CD4-positive, CD25-positive, alpha-beta regulatory T cell (primary cell): ENCODE data around the gene PEPD. TPM values are rescaled to one million over a fixed set of nuclear protein-coding genes. Genes with fewer than 3 reads are reported as not detected.

Experiments
- ATAC-seq, 2 donors: fragments of 150-1000 bp; cut with Tn5 transposase; one replicate each; pipeline ENCODE4 v1.10.0; 2021; ENCODE audit warnings: low read depth in 2 of 2, moderate number of reproducible peaks in 2 of 2, moderate library complexity in 1 of 2
- DNase-seq, 3 donors: peaks; one replicate each; pipeline versions ENCODE4 v3.0.0 to v3.0.0-alpha.2; 2012 to 2022; ENCODE audit warnings: mixed read lengths in 1 of 3
- H3K27ac ChIP-seq: one replicate; pipeline ENCODE4 v1.7.0; 2013; ENCODE audit warnings: mild to moderate bottlenecking, low read length; ENCODE audit not compliant: insufficient read depth, poor library complexity, severe bottlenecking
- H3K27me3 ChIP-seq: one replicate; pipeline ENCODE4 v1.7.0; 2013; ENCODE audit warnings: low read length; ENCODE audit not compliant: control insufficient read depth, insufficient read depth
- H3K36me3 ChIP-seq: one replicate; pipeline ENCODE4 v1.7.0; 2013; ENCODE audit warnings: mild to moderate bottlenecking, low read length, moderate library complexity; ENCODE audit not compliant: control insufficient read depth, insufficient read depth
- H3K4me1 ChIP-seq: 2 replicates; pipeline ENCODE4 v1.7.0; 2013; ENCODE audit warnings: mild to moderate bottlenecking, low read length; ENCODE audit not compliant: insufficient read depth, control insufficient read depth, poor library complexity, severe bottlenecking
- H3K4me3 ChIP-seq: one replicate; pipeline ENCODE4 v1.7.0; 2013; ENCODE audit warnings: low read depth, mild to moderate bottlenecking, low read length, moderate library complexity
- H3K9me3 ChIP-seq, 2 experiments: 1 replicate in 1 of 2; 2 replicates in 1 of 2; pipeline ENCODE4 v1.7.0; 2013; ENCODE audit warnings: low read length in 2 of 2, mild to moderate bottlenecking in 1 of 2, moderate library complexity in 1 of 2; ENCODE audit not compliant: control insufficient read depth in 2 of 2
- H3K27ac Mint-ChIP-seq, 3 donors: one replicate each; pipeline ENCODE4 v1.8.0; 2020 to 2022; ENCODE audit warnings: mild to moderate bottlenecking in 3 of 3, mixed read lengths in 3 of 3, moderate library complexity in 2 of 3
- H3K27me3 Mint-ChIP-seq: one replicate; pipeline ENCODE4 v1.8.0; 2022; ENCODE audit warnings: mild to moderate bottlenecking, mixed read lengths
- H3K36me3 Mint-ChIP-seq: one replicate; pipeline ENCODE4 v1.8.0; 2020; ENCODE audit warnings: mixed read lengths
- H3K4me1 Mint-ChIP-seq, 4 donors: one replicate each; pipeline ENCODE4 v1.8.0; 2020 to 2022; ENCODE audit warnings: mixed read lengths in 4 of 4, mild to moderate bottlenecking in 1 of 4
- H3K4me3 Mint-ChIP-seq, 4 donors: one replicate each; pipeline ENCODE4 v1.8.0; 2020 to 2022; ENCODE audit warnings: mild to moderate bottlenecking in 4 of 4, mixed read lengths in 4 of 4, moderate library complexity in 3 of 4
- H3K9me3 Mint-ChIP-seq, 7 donors: one replicate each; pipeline ENCODE4 v1.8.0; 2020 to 2022; ENCODE audit warnings: mixed read lengths in 7 of 7, mild to moderate bottlenecking in 3 of 7, moderate library complexity in 2 of 7
- polyA plus RNA-seq, 4 donors: library from polyadenylated mRNA; unstranded; fragments of 300-500 nt; fragmentation: Illumina TruSeq; gene quantifications; one replicate each; pipeline ENCODE4 v1.2.3, GENCODE V29; 2021
- total RNA-seq: library from RNA; stranded (reverse); gene quantifications from one replicate; pipeline ENCODE4 v1.2.3, GENCODE V29; 2022

Gene PEPD
- total and polyA plus RNA-seq, 5 donors from 2014 or later, result 36.8 to 141 (median 109) TPM

- H3K27me3 Mint-ChIP-seq, result peaks cover 6% of the 10 kb centered on the region
- no peak for ATAC-seq
- no peaks in the 10 kb centered on the region for H3K36me3 Mint-ChIP-seq
- Histone ChIP-seq H3K27ac (no peak overlapping the region), H3K4me3 (no peak overlapping the region), H3K9me3 (no peaks in the 10 kb centered on the region), H3K36me3 (no peaks in the 10 kb centered on the region), H3K27me3 (no peaks in the 10 kb centered on the region), H3K4me1 (peaks cover 14% of the 10 kb centered on the region)
- DNase-seq, result no peak
- H3K9me3 Mint-ChIP-seq, result no peaks in the 10 kb centered on the region
- no peak overlapping the region for H3K4me3 Mint-ChIP-seq
- H3K4me1 Mint-ChIP-seq, result peaks cover 5 to 19% (median 14%) of the 10 kb centered on the region in 4 donors
- H3K27ac Mint-ChIP-seq, result no peak overlapping the region
Observed at GRCh38 chr19:33524024-33524664, 2.6 kb upstream of the PEPD start.

- DNase-seq, result no peak
- no peak overlapping the region for H3K27ac Mint-ChIP-seq
- peak overlapping the region in 2 of 4 donors; percentile 86 to 94 for H3K4me3 Mint-ChIP-seq
Observed at GRCh38 chr19:33523167-33523566, 1.6 kb upstream of the PEPD start.

DNA sequence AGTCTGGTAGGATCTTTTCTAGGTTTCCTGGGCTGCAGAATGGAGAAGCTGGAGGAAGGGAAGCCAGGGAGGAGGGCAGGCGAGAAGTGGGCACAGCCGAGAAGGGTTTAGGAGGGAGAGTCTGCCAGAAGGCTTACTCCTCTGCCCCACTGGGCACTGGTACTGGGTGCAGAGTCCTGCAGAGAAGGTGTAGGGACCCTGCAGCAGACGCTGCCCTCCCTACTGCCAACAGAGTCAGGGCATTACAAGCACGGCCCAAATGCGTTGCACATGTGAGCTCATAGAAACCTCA, 726 bp upstream of the PEPD start:
- no peaks in the 10 kb centered on the region for H3K36me3 ChIP-seq

More at GRCh38 chr19:33523167-33523566, 1.6 kb upstream of the PEPD start:
- Mint-ChIP-seq H3K4me1 (peaks cover 5 to 26% (median 14%) of the 10 kb centered on the region in 4 donors), H3K9me3 (no peaks in the 10 kb centered on the region), H3K27me3 (peaks cover 6% of the 10 kb centered on the region), H3K36me3 (no peaks in the 10 kb centered on the region)
- H3K9me3 ChIP-seq, result no peaks in the 10 kb centered on the region
- no peaks in the 10 kb centered on the region for H3K27me3 ChIP-seq
- no peak overlapping the region for H3K4me3 ChIP-seq
- no peaks in the 10 kb centered on the region for H3K36me3 ChIP-seq
- H3K27ac ChIP-seq, result no peak overlapping the region
- no peak for ATAC-seq
- peaks cover 14% of the 10 kb centered on the region for H3K4me1 ChIP-seq

GRCh38 chr19:33520844-33521479, 629 bp downstream of the PEPD start:
- no peak for DNase-seq
- no peaks in the 10 kb centered on the region for H3K27me3 ChIP-seq
- H3K9me3 ChIP-seq, result no peaks in the 10 kb centered on the region
- ATAC-seq, result no peak
- H3K4me3 ChIP-seq, result peak overlapping the region; percentile 79
- no peaks in the 10 kb centered on the region for H3K36me3 Mint-ChIP-seq
- H3K4me1 ChIP-seq, result peaks cover 14% of the 10 kb centered on the region
- H3K4me3 Mint-ChIP-seq, result peak overlapping the region; percentile 72 to 86 (median 82)
- no peaks in the 10 kb centered on the region for H3K9me3 Mint-ChIP-seq
- no peaks in the 10 kb centered on the region for H3K36me3 ChIP-seq
- H3K27ac Mint-ChIP-seq, result peak overlapping the region in 2 of 3 donors; percentile 50 to 77
- peaks cover 6% of the 10 kb centered on the region for H3K27me3 Mint-ChIP-seq
- H3K4me1 Mint-ChIP-seq, result peaks cover 5 to 35% (median 19%) of the 10 kb centered on the region in 4 donors
- H3K27ac ChIP-seq, result peak overlapping the region; percentile 41

More for the DNA sequence above, 726 bp upstream of the PEPD start:
- Mint-ChIP-seq H3K4me3 (peak overlapping the region; percentile 83 to 94 (median 89)), H3K27me3 (peaks cover 6% of the 10 kb centered on the region), H3K9me3 (no peaks in the 10 kb centered on the region), H3K4me1 (peaks cover 5 to 26% (median 14%) of the 10 kb centered on the region in 4 donors), H3K27ac (peak overlapping the region; percentile 68 to 95 (median 77)), H3K36me3 (no peaks in the 10 kb centered on the region)
- peaks cover 14% of the 10 kb centered on the region for H3K4me1 ChIP-seq
- H3K4me3 ChIP-seq, result peak overlapping the region; percentile 69
- no peaks in the 10 kb centered on the region for H3K27me3 ChIP-seq
- DNase-seq, result no peak
- ATAC-seq, result no peak
- H3K9me3 ChIP-seq, result no peaks in the 10 kb centered on the region
- H3K27ac ChIP-seq, result no peak overlapping the region

GRCh38 chr19:33520048-33520643, 1.4 kb downstream of the PEPD start:
- Histone ChIP-seq H3K27ac (no peak overlapping the region), H3K27me3 (no peaks in the 10 kb centered on the region), H3K4me3 (no peak overlapping the region), H3K4me1 (peaks cover 22% of the 10 kb centered on the region), H3K36me3 (no peaks in the 10 kb centered on the region), H3K9me3 (no peaks in the 10 kb centered on the region)
- ATAC-seq (no peak), DNase-seq (no peak)
- no peaks in the 10 kb centered on the region for H3K9me3 Mint-ChIP-seq
- peak overlapping the region; percentile 72 to 86 (median 82) for H3K4me3 Mint-ChIP-seq
- H3K27me3 Mint-ChIP-seq, result peaks cover 6% of the 10 kb centered on the region
- no peaks in the 10 kb centered on the region for H3K36me3 Mint-ChIP-seq
- H3K4me1 Mint-ChIP-seq, result peaks cover 5 to 43% (median 19%) of the 10 kb centered on the region in 4 donors
- H3K27ac Mint-ChIP-seq, result peak overlapping the region in 1 of 3 donors; percentile 77

DNA sequence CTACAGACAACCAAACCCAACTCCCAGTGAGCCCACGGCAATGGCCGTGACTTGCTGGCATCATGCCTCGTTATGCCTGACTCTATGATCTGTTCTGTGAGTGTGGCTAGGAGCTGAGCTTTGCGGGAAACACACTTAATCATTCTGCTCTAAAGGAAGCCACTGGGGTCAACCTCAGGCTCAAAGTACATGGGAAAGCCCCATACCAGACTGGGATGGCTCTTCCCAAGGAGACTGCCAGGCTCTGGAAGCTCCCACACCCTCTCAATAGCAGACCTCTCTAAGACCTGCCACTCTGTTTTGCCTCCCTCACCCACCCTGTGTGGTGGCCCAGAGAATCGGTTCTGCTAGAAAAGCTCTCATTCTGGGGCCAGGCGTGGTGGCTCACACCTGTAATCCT, 2.2 kb downstream of the PEPD start:
- H3K27ac Mint-ChIP-seq, result peak overlapping the region in 2 of 3 donors; percentile 5 to 33
- peaks cover 6% of the 10 kb centered on the region for H3K27me3 Mint-ChIP-seq
- DNase-seq, result no peak
- Histone ChIP-seq H3K4me3 (no peak overlapping the region), H3K36me3 (no peaks in the 10 kb centered on the region), H3K4me1 (peaks cover 26% of the 10 kb centered on the region), H3K27me3 (no peaks in the 10 kb centered on the region), H3K9me3 (no peaks in the 10 kb centered on the region), H3K27ac (no peak overlapping the region)
- no peaks in the 10 kb centered on the region for H3K9me3 Mint-ChIP-seq
- peak overlapping the region in 1 of 4 donors; percentile 53 for H3K4me3 Mint-ChIP-seq
- H3K4me1 Mint-ChIP-seq, result peaks cover 5 to 49% (median 19%) of the 10 kb centered on the region in 4 donors
- no peaks in the 10 kb centered on the region for H3K36me3 Mint-ChIP-seq
- no peak for ATAC-seq

GRCh38 chr19:33518541-33518940, 3.0 kb downstream of the PEPD start:
- H3K27me3 ChIP-seq, result no peaks in the 10 kb centered on the region
- no peaks in the 10 kb centered on the region for H3K36me3 ChIP-seq
- Mint-ChIP-seq H3K9me3 (no peaks in the 10 kb centered on the region), H3K4me3 (peak overlapping the region in 1 of 4 donors; percentile 2), H3K27me3 (peaks cover 6% of the 10 kb centered on the region), H3K27ac (peak overlapping the region in 2 of 3 donors; percentile 24 to 33), H3K36me3 (no peaks in the 10 kb centered on the region), H3K4me1 (peaks cover 5 to 52% (median 19%) of the 10 kb centered on the region in 4 donors)
- H3K27ac ChIP-seq, result no peak overlapping the region
- peaks cover 26% of the 10 kb centered on the region for H3K4me1 ChIP-seq
- no peaks in the 10 kb centered on the region for H3K9me3 ChIP-seq
- ATAC-seq (no peak), DNase-seq (no peak)
- H3K4me3 ChIP-seq, result no peak overlapping the region
